HepG2 (cell line): ENCODE data around the gene ENTPD2. TPM values are rescaled to one million over a fixed set of nuclear protein-coding genes. Genes with fewer than 3 reads are reported as not detected.

Source experiments
- CHCHD3 ChIP-seq: sonication (generic); formaldehyde crosslinking; IDR thresholded peaks from 2 replicates; pipeline ENCODE4 v1.8.0; 2022; ENCODE audit warnings: mild to moderate bottlenecking, missing genetic modification reagents, moderate library complexity
- ETV5 ChIP-seq: IDR thresholded peaks from 2 replicates; pipeline ENCODE4 v1.6.1; 2018; ENCODE audit warnings: missing biosample characterization, missing genetic modification reagents, inconsistent platforms, borderline replicate concordance
- HNF4A ChIP-seq: sonication (generic); formaldehyde crosslinking; IDR thresholded peaks from 2 replicates; pipeline ENCODE4 v1.4.0; 2020; ENCODE audit warnings: missing genetic modification reagents
- IKZF4 ChIP-seq: sonication (generic); formaldehyde crosslinking; IDR thresholded peaks from 2 replicates; pipeline ENCODE4 v1.5.1; 2020; ENCODE audit warnings: borderline replicate concordance, mild to moderate bottlenecking, low read depth, missing genetic modification reagents; ENCODE audit errors: not compliant biosample characterization
- NCOA2 ChIP-seq: sonication (generic); formaldehyde crosslinking; IDR thresholded peaks from 2 replicates; pipeline ENCODE4 v1.8.0; 2022; ENCODE audit warnings: inconsistent platforms
- PITX1 ChIP-seq: sonication (generic); formaldehyde crosslinking; IDR thresholded peaks from 2 replicates; pipeline ENCODE4 v1.5.1; 2020; ENCODE audit warnings: mild to moderate bottlenecking, missing genetic modification reagents
- RARG ChIP-seq: sonication (generic); formaldehyde crosslinking; IDR thresholded peaks from 2 replicates; pipeline ENCODE4 v1.4.0; 2020; ENCODE audit warnings: low read depth, mild to moderate bottlenecking, missing genetic modification reagents
- SPEN ChIP-seq: sonication (generic); formaldehyde crosslinking; IDR thresholded peaks from 2 replicates; pipeline ENCODE4 v1.5.1; 2020; ENCODE audit warnings: low read depth, mild to moderate bottlenecking, missing genetic modification reagents
- TCF7L2 ChIP-seq: IDR thresholded peaks from 2 replicates; pipeline ENCODE4 v1.6.1; 2011; ENCODE audit warnings: mild to moderate bottlenecking, low read depth, low read length, moderate library complexity
- ZBTB8A ChIP-seq: sonication (generic); formaldehyde crosslinking; IDR thresholded peaks from 2 replicates; pipeline ENCODE4 v1.4.0; 2020; ENCODE audit warnings: mild to moderate bottlenecking, low read depth, missing genetic modification reagents, borderline replicate concordance
- ZFX ChIP-seq: sonication (generic); formaldehyde crosslinking; IDR thresholded peaks from 2 replicates; pipeline ENCODE4 v1.4.0; 2020; ENCODE audit warnings: mild to moderate bottlenecking, low read depth, missing genetic modification reagents, moderate library complexity
- ZNF3 ChIP-seq: IDR thresholded peaks from 2 replicates; pipeline ENCODE4 v1.7.0; 2017; ENCODE audit warnings: inconsistent platforms
- ZNF441 ChIP-seq: sonication (generic); formaldehyde crosslinking; IDR thresholded peaks from 2 replicates; pipeline ENCODE4 v1.7.0; 2021; ENCODE audit warnings: missing genetic modification reagents, borderline replicate concordance
- ZNF616 ChIP-seq: sonication (generic); formaldehyde crosslinking; IDR thresholded peaks from 2 replicates; pipeline ENCODE4 v1.5.0; 2020; ENCODE audit warnings: low read depth, mild to moderate bottlenecking, missing genetic modification reagents
- ZNF749 ChIP-seq: sonication (generic); formaldehyde crosslinking; IDR thresholded peaks from 2 replicates; pipeline ENCODE4 v1.8.0; 2022; ENCODE audit warnings: mild to moderate bottlenecking, missing genetic modification reagents, moderate library complexity, borderline replicate concordance
- polyA plus RNA-seq, 8 experiments: library from polyadenylated mRNA; depleted of rRNA in 3 of 8; stranded (reverse) in 7 of 8; unstranded in 1 of 8; fragments of >200 nt; fragmentation: Illumina TruSeq in 4 of 8; extraction: Trizol in 4 of 8; gene quantifications; 2 replicates each; pipeline versions ENCODE4 v1.2.1 to v1.2.3, GENCODE V29; 2011 to 2016; ENCODE audit warnings: low read depth in 4 of 8, missing spikeins in 1 of 8, mixed read lengths in 1 of 8; ENCODE audit not compliant: insufficient read depth in 1 of 8
- total RNA-seq, 5 experiments: library from RNA; depleted of rRNA; stranded (reverse); fragments of >200 nt; fragmentation: Illumina TruSeq; extraction: Trizol; gene quantifications; 2 replicates each; pipeline ENCODE4 v1.2.3, GENCODE V29; 2016; ENCODE audit warnings: low read depth in 1 of 5
- TF ChIP-seq, protein P1 (sequence below): sonication (generic); formaldehyde crosslinking; IDR thresholded peaks from 2 replicates; pipeline ENCODE4 v1.5.0; 2020; ENCODE audit warnings: mild to moderate bottlenecking, missing genetic modification reagents
- TF ChIP-seq, protein P2 (sequence below): sonication (generic); formaldehyde crosslinking; IDR thresholded peaks from 2 replicates; pipeline ENCODE4 v1.9.0; 2022; ENCODE audit warnings: missing genetic modification reagents, mild to moderate bottlenecking, borderline replicate concordance
- TF ChIP-seq, protein P3 (sequence below): IDR thresholded peaks from 2 replicates; pipeline ENCODE4 v1.6.1; 2016; ENCODE audit warnings: low read depth
- TF ChIP-seq, protein P4 (sequence below): IDR thresholded peaks from 2 replicates; pipeline ENCODE4 v1.6.1; 2016
- TF ChIP-seq, protein P5 (sequence below): sonication (generic); formaldehyde crosslinking; conservative IDR thresholded peaks from 2 replicates; pipeline ENCODE4 v1.4.0; 2020; ENCODE audit warnings: mild to moderate bottlenecking, missing genetic modification reagents, moderate library complexity

ENTPD2 gene
- total and polyA plus RNA-seq, 2 of the 13 experiments (the other 11 are each of a cell fraction or from before 2014, with no cell fraction given): 0.95 to 3.2 TPM

DNA sequence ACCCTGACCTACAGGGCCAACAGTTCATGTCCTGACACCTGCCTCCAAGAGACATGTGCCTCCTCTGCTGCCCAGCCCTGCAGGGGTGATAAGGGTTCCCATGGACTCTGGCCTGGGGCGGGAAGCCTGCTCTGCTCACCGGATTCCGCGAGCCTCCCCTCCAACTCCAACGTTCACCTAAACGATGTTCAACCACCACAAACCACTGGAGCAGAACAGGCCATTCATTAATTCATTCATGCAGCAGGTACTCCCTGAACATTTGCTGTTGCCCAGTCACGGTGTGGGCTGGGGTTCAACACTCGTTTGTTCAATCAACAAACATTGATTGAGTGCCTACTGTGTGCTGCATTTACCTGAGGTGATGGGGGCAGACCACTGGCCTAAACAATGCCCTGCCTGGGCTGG, 20.1 kb upstream of the ENTPD2 start (continued):
- TF ChIP-seq CHCHD3 (no peak), ZNF3 (CRISPR knock-in tag) (peak; percentile 98), PITX1 (peak; percentile 38; the same call in 1 of the 2 replicates), ETV5 (CRISPR knock-in tag) (0 out of 2 replicates have a peak, but pooled peaks have one; percentile 20), TCF7L2 (no peak), ZBTB8A (CRISPR knock-in tag) (no peak), ZNF616 (CRISPR knock-in tag) (0 out of 2 replicates have a peak, but pooled peaks have one; percentile 36), SPEN (peak; percentile 89; the same call in 1 of the 2 replicates), ZFX (peak; percentile 39; the same call in 1 of the 2 replicates), HNF4A (CRISPR knock-in tag) (peak; percentile 92), RARG (CRISPR knock-in tag) (no peak), IKZF4 (CRISPR knock-in tag) (peak; percentile 56), ZNF749 (CRISPR knock-in tag) (no peak), ZNF441 (CRISPR knock-in tag) (peak; percentile 92), NCOA2 (CRISPR knock-in tag) (0 out of 2 replicates have a peak, but pooled peaks have one; percentile 9)
- TF ChIP-seq, protein P1, sequence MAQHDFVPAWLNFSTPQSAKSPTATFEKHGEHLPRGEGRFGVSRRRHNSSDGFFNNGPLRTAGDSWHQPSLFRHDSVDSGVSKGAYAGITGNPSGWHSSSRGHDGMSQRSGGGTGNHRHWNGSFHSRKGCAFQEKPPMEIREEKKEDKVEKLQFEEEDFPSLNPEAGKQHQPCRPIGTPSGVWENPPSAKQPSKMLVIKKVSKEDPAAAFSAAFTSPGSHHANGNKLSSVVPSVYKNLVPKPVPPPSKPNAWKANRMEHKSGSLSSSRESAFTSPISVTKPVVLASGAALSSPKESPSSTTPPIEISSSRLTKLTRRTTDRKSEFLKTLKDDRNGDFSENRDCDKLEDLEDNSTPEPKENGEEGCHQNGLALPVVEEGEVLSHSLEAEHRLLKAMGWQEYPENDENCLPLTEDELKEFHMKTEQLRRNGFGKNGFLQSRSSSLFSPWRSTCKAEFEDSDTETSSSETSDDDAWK (CRISPR knock-in tag): no peak
- TF ChIP-seq, protein P2, sequence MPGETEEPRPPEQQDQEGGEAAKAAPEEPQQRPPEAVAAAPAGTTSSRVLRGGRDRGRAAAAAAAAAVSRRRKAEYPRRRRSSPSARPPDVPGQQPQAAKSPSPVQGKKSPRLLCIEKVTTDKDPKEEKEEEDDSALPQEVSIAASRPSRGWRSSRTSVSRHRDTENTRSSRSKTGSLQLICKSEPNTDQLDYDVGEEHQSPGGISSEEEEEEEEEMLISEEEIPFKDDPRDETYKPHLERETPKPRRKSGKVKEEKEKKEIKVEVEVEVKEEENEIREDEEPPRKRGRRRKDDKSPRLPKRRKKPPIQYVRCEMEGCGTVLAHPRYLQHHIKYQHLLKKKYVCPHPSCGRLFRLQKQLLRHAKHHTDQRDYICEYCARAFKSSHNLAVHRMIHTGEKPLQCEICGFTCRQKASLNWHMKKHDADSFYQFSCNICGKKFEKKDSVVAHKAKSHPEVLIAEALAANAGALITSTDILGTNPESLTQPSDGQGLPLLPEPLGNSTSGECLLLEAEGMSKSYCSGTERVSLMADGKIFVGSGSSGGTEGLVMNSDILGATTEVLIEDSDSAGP (CRISPR knock-in tag): peak; percentile 53; the same call in 1 of the 2 replicates
- TF ChIP-seq, protein P3, sequence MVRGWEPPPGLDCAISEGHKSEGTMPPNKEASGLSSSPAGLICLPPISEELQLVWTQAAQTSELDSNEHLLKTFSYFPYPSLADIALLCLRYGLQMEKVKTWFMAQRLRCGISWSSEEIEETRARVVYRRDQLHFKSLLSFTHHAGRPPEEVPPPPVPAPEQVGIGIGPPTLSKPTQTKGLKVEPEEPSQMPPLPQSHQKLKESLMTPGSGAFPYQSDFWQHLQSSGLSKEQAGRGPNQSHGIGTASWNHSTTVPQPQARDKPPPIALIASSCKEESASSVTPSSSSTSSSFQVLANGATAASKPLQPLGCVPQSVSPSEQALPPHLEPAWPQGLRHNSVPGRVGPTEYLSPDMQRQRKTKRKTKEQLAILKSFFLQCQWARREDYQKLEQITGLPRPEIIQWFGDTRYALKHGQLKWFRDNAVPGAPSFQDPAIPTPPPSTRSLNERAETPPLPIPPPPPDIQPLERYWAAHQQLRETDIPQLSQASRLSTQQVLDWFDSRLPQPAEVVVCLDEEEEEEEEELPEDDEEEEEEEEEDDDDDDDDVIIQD (CRISPR knock-in tag): no peak
- TF ChIP-seq, protein P4, sequence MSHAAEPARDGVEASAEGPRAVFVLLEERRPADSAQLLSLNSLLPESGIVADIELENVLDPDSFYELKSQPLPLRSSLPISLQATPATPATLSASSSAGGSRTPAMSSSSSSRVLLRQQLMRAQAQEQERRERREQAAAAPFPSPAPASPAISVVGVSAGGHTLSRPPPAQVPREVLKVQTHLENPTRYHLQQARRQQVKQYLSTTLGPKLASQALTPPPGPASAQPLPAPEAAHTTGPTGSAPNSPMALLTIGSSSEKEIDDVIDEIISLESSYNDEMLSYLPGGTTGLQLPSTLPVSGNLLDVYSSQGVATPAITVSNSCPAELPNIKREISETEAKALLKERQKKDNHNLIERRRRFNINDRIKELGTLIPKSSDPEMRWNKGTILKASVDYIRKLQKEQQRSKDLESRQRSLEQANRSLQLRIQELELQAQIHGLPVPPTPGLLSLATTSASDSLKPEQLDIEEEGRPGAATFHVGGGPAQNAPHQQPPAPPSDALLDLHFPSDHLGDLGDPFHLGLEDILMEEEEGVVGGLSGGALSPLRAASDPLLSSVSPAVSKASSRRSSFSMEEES: no peak
- TF ChIP-seq, protein P5, sequence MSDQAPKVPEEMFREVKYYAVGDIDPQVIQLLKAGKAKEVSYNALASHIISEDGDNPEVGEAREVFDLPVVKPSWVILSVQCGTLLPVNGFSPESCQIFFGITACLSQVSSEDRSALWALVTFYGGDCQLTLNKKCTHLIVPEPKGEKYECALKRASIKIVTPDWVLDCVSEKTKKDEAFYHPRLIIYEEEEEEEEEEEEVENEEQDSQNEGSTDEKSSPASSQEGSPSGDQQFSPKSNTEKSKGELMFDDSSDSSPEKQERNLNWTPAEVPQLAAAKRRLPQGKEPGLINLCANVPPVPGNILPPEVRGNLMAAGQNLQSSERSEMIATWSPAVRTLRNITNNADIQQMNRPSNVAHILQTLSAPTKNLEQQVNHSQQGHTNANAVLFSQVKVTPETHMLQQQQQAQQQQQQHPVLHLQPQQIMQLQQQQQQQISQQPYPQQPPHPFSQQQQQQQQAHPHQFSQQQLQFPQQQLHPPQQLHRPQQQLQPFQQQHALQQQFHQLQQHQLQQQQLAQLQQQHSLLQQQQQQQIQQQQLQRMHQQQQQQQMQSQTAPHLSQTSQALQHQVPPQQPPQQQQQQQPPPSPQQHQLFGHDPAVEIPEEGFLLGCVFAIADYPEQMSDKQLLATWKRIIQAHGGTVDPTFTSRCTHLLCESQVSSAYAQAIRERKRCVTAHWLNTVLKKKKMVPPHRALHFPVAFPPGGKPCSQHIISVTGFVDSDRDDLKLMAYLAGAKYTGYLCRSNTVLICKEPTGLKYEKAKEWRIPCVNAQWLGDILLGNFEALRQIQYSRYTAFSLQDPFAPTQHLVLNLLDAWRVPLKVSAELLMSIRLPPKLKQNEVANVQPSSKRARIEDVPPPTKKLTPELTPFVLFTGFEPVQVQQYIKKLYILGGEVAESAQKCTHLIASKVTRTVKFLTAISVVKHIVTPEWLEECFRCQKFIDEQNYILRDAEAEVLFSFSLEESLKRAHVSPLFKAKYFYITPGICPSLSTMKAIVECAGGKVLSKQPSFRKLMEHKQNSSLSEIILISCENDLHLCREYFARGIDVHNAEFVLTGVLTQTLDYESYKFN (CRISPR knock-in tag): peak; percentile 37; the same call in 1 of the 2 replicates
